Naive thymus-derived CD4-positive, alpha-beta T cell (primary cell): ENCODE measurements around the gene UBN1. TPM values are rescaled to one million over a fixed set of nuclear protein-coding genes. Genes with fewer than 3 reads are reported as not detected.
"Not testable (repeated sequence)": the region's sequence is repeated elsewhere in the genome, so short reads cannot be mapped to it uniquely, and the experiment has no call there.

Experiments used
- ATAC-seq: fragments of 150-1000 bp; cut with Tn5 transposase; 2 replicates; pipeline ENCODE4 v1.10.0; 2021; ENCODE audit warnings: mild to moderate bottlenecking, moderate library complexity
- CTCF ChIA-PET: fragments of 350-600 bp; sonication (Branson Sonifier 250); formaldehyde crosslinking; loops from one replicate; lab custom pipeline; 2021; ENCODE audit warnings: antibody characterized with exemption; lab: Charles Lee
- POLR2A ChIA-PET: fragments of 350-600 bp; sonication (Branson Sonifier 250); formaldehyde crosslinking; loops from one replicate; lab custom pipeline; 2021; ENCODE audit warnings: antibody characterized with exemption, inconsistent platforms; lab: Charles Lee
- DNase-seq, 9 donors: peaks; one replicate each; pipeline versions ENCODE4 v3.0.0 to v3.0.0-alpha.2; 2020 to 2022; ENCODE audit warnings: mixed read lengths in 1 of 9
- H3K27ac ChIP-seq: one replicate; pipeline ENCODE4 v1.7.0; 2013; ENCODE audit warnings: mild to moderate bottlenecking, low read depth, low read length, moderate library complexity
- H3K27me3 ChIP-seq, 2 donors: one replicate each; pipeline ENCODE4 v1.7.0; 2013; ENCODE audit warnings: low read length in 2 of 2, mild to moderate bottlenecking in 2 of 2, moderate library complexity in 2 of 2; ENCODE audit not compliant: control insufficient read depth in 2 of 2, insufficient read depth in 2 of 2
- H3K36me3 ChIP-seq, 3 experiments: 1 replicate in 2 of 3; 2 replicates in 1 of 3; pipeline ENCODE4 v1.7.0; 2013; ENCODE audit warnings: low read length in 3 of 3, mild to moderate bottlenecking in 3 of 3, moderate library complexity in 1 of 3; ENCODE audit not compliant: insufficient read depth in 3 of 3, control insufficient read depth in 2 of 3
- H3K4me1 ChIP-seq, 2 donors: one replicate each; pipeline ENCODE4 v1.7.0; 2013; ENCODE audit warnings: low read length in 2 of 2, mild to moderate bottlenecking in 2 of 2, moderate library complexity in 1 of 2; ENCODE audit not compliant: control insufficient read depth in 2 of 2, insufficient read depth in 2 of 2
- H3K4me3 ChIP-seq: 2 replicates; pipeline ENCODE4 v1.7.0; 2013; ENCODE audit warnings: mild to moderate bottlenecking, low read length
- H3K9me3 ChIP-seq, 3 experiments: 1 replicate in 2 of 3; 2 replicates in 1 of 3; pipeline ENCODE4 v1.7.0; 2013; ENCODE audit warnings: low read length in 3 of 3; ENCODE audit not compliant: control insufficient read depth in 2 of 3
- H3K27ac Mint-ChIP-seq, 9 donors: one replicate each; pipeline ENCODE4 v1.8.0; 2020 to 2022; ENCODE audit warnings: mixed read lengths in 9 of 9, mild to moderate bottlenecking in 8 of 9, moderate library complexity in 5 of 9, inconsistent platforms in 2 of 9
- H3K27me3 Mint-ChIP-seq, 5 donors: one replicate each; pipeline ENCODE4 v1.8.0; 2021 to 2022; ENCODE audit warnings: mixed read lengths in 5 of 5, mild to moderate bottlenecking in 1 of 5
- H3K36me3 Mint-ChIP-seq, 5 donors: one replicate each; pipeline ENCODE4 v1.8.0; 2020 to 2022; ENCODE audit warnings: mixed read lengths in 5 of 5, mild to moderate bottlenecking in 3 of 5, inconsistent platforms in 1 of 5
- H3K4me1 Mint-ChIP-seq, 7 donors: one replicate each; pipeline ENCODE4 v1.8.0; 2020 to 2022; ENCODE audit warnings: mixed read lengths in 7 of 7, mild to moderate bottlenecking in 3 of 7, inconsistent platforms in 1 of 7
- H3K4me3 Mint-ChIP-seq, 10 donors: one replicate each; pipeline ENCODE4 v1.8.0; 2020 to 2022; ENCODE audit warnings: mild to moderate bottlenecking in 10 of 10, mixed read lengths in 10 of 10, moderate library complexity in 6 of 10, inconsistent platforms in 2 of 10
- H3K9me3 Mint-ChIP-seq, 11 donors: one replicate each; pipeline ENCODE4 v1.8.0; 2020 to 2022; ENCODE audit warnings: mixed read lengths in 11 of 11, mild to moderate bottlenecking in 4 of 11, inconsistent platforms in 1 of 11, moderate library complexity in 1 of 11
- intact Hi-C, 2 donors: fragments of 100-400 bp; cut with micrococcal nuclease; formaldehyde crosslinking; loops; one replicate each; pipeline ENCODE4 v1.15.1; 2023
- polyA plus RNA-seq, 2 donors: library from polyadenylated mRNA; unstranded; fragments of 300-500 nt; fragmentation: Illumina TruSeq; gene quantifications; one replicate each; pipeline ENCODE4 v1.2.3, GENCODE V29; 2021
- total RNA-seq, 6 experiments: library from RNA in 5 of 6; stranded (reverse) in 5 of 6; gene quantifications; 1 replicate in 5 of 6; 2 replicates in 1 of 6; pipeline ENCODE4 v1.2.3 and lab custom pipeline; 2021 to 2026

UBN1 gene
- total and polyA plus RNA-seq, 7 experiments from 2014 or later = 11.0 to 58.7 (median 40.0) TPM

- peaks cover 0 to 6% (median 0%) of the 10 kb centered on the region in 5 donors for H3K27me3 Mint-ChIP-seq
- no peak overlapping the region for H3K4me3 Mint-ChIP-seq
- ChIA-PET POLR2A (no interaction called here), CTCF (no interaction called here)
- H3K9me3 Mint-ChIP-seq = peaks cover 0 to 4% (median 2%) of the 10 kb centered on the region in 11 donors
- ATAC-seq (no peak), DNase-seq (no peak)
- H3K4me3 ChIP-seq = no peak overlapping the region
- intact Hi-C loops = no loop called here
- no peaks in the 10 kb centered on the region for H3K9me3 ChIP-seq
- H3K36me3 ChIP-seq = no peaks in the 10 kb centered on the region
- H3K27ac Mint-ChIP-seq = no peak overlapping the region
- H3K36me3 Mint-ChIP-seq = peaks cover 0 to 5% (median 0%) of the 10 kb centered on the region in 5 donors
- H3K4me1 ChIP-seq = no peaks in the 10 kb centered on the region
- no peak overlapping the region for H3K27ac ChIP-seq
- H3K4me1 Mint-ChIP-seq = no peaks in the 10 kb centered on the region
- H3K27me3 ChIP-seq = no peaks in the 10 kb centered on the region
Observed at GRCh38 chr16:4894276-4895150, 47.2 kb downstream of the UBN1 start.

- H3K36me3 ChIP-seq = no peaks in the 10 kb centered on the region
- intact Hi-C loops = no loop called here
- POLR2A ChIA-PET = no interaction called here
- H3K9me3 ChIP-seq = no peaks in the 10 kb centered on the region
- H3K27ac ChIP-seq = no peak overlapping the region
- ATAC-seq (no peak), DNase-seq (no peak)
- H3K4me1 ChIP-seq = no peaks in the 10 kb centered on the region
- peaks cover 0 to 4% (median 2%) of the 10 kb centered on the region in 11 donors for H3K9me3 Mint-ChIP-seq
- no peak overlapping the region for H3K27ac Mint-ChIP-seq
- H3K27me3 Mint-ChIP-seq = peaks cover 0 to 8% (median 0%) of the 10 kb centered on the region in 5 donors
- H3K4me3 Mint-ChIP-seq = no peak overlapping the region
- CTCF ChIA-PET = no interaction called here
- H3K4me3 ChIP-seq = no peak overlapping the region
- no peaks in the 10 kb centered on the region for H3K4me1 Mint-ChIP-seq
- no peaks in the 10 kb centered on the region for H3K27me3 ChIP-seq
- H3K36me3 Mint-ChIP-seq = peaks cover 0 to 5% (median 0%) of the 10 kb centered on the region in 5 donors
Observed at GRCh38 chr16:4895366-4895765, 48.1 kb downstream of the UBN1 start.

GRCh38 chr16:4896761-4897160 is 49.5 kb downstream of the UBN1 start:
- H3K9me3 Mint-ChIP-seq, H3K4me3 Mint-ChIP-seq, CTCF ChIA-PET, H3K36me3 Mint-ChIP-seq, H3K36me3 ChIP-seq, H3K4me1 Mint-ChIP-seq, H3K4me1 ChIP-seq, DNase-seq, ATAC-seq, POLR2A ChIA-PET, H3K27me3 ChIP-seq, H3K9me3 ChIP-seq, H3K27me3 Mint-ChIP-seq, H3K4me3 ChIP-seq, intact Hi-C loops, H3K27ac ChIP-seq, H3K27ac Mint-ChIP-seq: not testable (repeated sequence)

DNA sequence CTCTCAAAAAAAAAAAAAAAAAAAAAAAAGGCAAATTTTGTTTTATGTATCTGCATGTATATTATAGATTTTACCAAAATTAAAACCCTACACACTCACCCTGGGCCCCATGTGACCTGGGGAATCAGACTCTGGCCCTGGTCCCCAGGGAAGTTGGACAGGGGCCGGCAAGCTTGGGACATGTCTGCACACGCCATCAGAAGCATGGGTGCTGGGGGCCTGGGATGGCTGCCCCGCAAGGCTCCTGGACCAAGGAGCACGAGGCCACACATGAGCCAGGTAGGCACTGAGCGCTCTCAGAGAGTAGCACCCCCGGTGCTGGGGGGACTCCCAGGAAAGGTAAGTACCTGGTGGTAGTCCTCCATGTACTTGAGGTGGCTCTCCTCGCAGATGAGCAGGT is 50.0 kb downstream of the UBN1 start:
- no peak overlapping the region for H3K4me3 Mint-ChIP-seq
- Histone ChIP-seq H3K36me3 (no peaks in the 10 kb centered on the region), H3K27ac (no peak overlapping the region), H3K4me1 (no peaks in the 10 kb centered on the region), H3K27me3 (no peaks in the 10 kb centered on the region), H3K9me3 (no peaks in the 10 kb centered on the region), H3K4me3 (no peak overlapping the region)
- H3K9me3 Mint-ChIP-seq = peaks cover 0 to 4% (median 2%) of the 10 kb centered on the region in 11 donors
- no peak overlapping the region for H3K27ac Mint-ChIP-seq
- peaks cover 0 to 8% (median 0%) of the 10 kb centered on the region in 5 donors for H3K27me3 Mint-ChIP-seq
- H3K36me3 Mint-ChIP-seq = peaks cover 0 to 5% (median 0%) of the 10 kb centered on the region in 5 donors
- DNase-seq (no peak), ATAC-seq (no peak)
- intact Hi-C loops = no loop called here
- ChIA-PET CTCF (interaction anchor here (0.6 kb wide), 1 partner anchor 666 kb away, joined by 3 read pairs; no protein-coding TSS in a partner anchor), POLR2A (no interaction called here)
- no peaks in the 10 kb centered on the region for H3K4me1 Mint-ChIP-seq

DNA sequence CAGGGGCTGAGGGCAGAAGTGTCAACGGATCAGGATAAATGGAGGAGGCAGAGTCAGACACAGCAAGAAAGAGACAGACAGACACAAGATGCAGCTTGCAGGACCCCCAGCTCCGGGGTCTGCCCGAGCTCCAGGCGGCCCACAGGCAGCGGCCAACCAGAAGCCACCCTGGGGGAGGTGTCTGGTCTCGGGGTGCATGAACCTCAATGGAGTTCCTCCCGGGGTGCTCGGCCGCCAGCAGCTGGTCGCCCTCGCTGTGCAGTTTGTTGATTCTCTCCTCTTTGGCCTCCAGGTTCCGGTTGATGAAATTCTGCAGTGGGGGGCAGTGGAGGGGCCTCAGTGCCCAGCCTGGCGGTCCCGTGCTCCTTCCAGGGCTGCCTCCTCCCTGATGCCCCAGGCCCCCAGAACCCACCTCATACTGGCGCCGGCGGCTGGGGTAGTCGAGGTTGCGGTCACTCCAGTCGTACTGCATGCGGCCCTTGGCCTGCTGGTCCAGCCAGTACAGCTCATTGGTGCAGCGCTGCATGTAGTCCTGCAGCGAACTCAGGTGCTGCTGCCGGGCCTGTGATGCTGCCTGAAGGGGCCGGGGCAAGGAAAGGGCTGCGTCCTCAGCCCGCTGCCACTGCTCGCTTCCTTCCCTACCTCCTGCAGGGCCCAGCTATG is 51.7 kb downstream of the UBN1 start:
- POLR2A ChIA-PET = no interaction called here
- Mint-ChIP-seq H3K27ac (no peak overlapping the region), H3K4me3 (no peak overlapping the region), H3K9me3 (peaks cover 0 to 4% (median 2%) of the 10 kb centered on the region in 11 donors), H3K36me3 (peaks cover 0 to 5% (median 0%) of the 10 kb centered on the region in 5 donors), H3K4me1 (no peaks in the 10 kb centered on the region), H3K27me3 (peaks cover 0 to 15% (median 6%) of the 10 kb centered on the region in 5 donors)
- H3K36me3 ChIP-seq = no peaks in the 10 kb centered on the region
- no peaks in the 10 kb centered on the region for H3K4me1 ChIP-seq
- H3K4me3 ChIP-seq = no peak overlapping the region
- DNase-seq = no peak
- no peaks in the 10 kb centered on the region for H3K27me3 ChIP-seq
- H3K27ac ChIP-seq = no peak overlapping the region
- ATAC-seq = no peak
- CTCF ChIA-PET = no interaction called here
- intact Hi-C loops = no loop called here
- no peaks in the 10 kb centered on the region for H3K9me3 ChIP-seq

DNA sequence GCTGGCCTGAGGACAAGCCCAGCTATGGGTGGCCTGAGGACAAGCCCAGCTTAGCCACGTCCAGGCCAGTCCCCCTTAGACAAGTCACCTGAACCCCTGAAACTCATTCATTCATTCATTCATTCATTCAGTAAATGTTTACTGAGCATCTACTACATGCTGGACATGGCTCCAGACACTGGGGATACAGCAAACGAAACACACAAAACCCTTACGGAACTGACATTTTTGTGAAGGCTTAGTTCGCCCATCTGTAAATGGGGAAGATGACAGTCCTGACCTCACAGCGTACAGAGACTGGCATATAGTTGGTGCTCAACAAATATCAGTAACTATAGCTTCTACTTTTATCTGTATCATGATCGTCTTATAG is 52.2 kb downstream of the UBN1 start:
- H3K4me1 ChIP-seq = no peaks in the 10 kb centered on the region
- no peaks in the 10 kb centered on the region for H3K27me3 ChIP-seq
- no peaks in the 10 kb centered on the region for H3K4me1 Mint-ChIP-seq
- peaks cover 0 to 4% (median 2%) of the 10 kb centered on the region in 11 donors for H3K9me3 Mint-ChIP-seq
- intact Hi-C loops = no loop called here
- CTCF ChIA-PET = no interaction called here
- no peak overlapping the region for H3K27ac ChIP-seq
- H3K36me3 Mint-ChIP-seq = peaks cover 0 to 5% (median 0%) of the 10 kb centered on the region in 5 donors
- no peak for DNase-seq
- H3K4me3 ChIP-seq = no peak overlapping the region
- H3K4me3 Mint-ChIP-seq = no peak overlapping the region
- POLR2A ChIA-PET = no interaction called here
- H3K27me3 Mint-ChIP-seq = peaks cover 0 to 20% (median 11%) of the 10 kb centered on the region in 5 donors
- H3K27ac Mint-ChIP-seq = no peak overlapping the region
- no peak for ATAC-seq
- no peaks in the 10 kb centered on the region for H3K36me3 ChIP-seq
- H3K9me3 ChIP-seq = no peaks in the 10 kb centered on the region
